T-helper 1 cell treated with Interleukin-12 subunit alpha and Interleukin-12 subunit beta and Interleukin-4 antibody, amounts not matched to agents 30 μg/mL and 1 μg/mL, for 36 hours (primary cell): ENCODE data around the gene DPH7.
"Not testable (repeated sequence)": the region's sequence is repeated elsewhere in the genome, so short reads cannot be mapped to it uniquely, and the experiment has no call there.

Experiments
- H3K27ac Mint-ChIP-seq: one replicate; pipeline ENCODE4 v1.8.0; 2021; ENCODE audit warnings: mild to moderate bottlenecking, mixed read lengths
- H3K27me3 Mint-ChIP-seq: one replicate; pipeline ENCODE4 v1.8.0; 2021; ENCODE audit warnings: low read depth, mixed read lengths
- H3K36me3 Mint-ChIP-seq: one replicate; pipeline ENCODE4 v1.8.0; 2021; ENCODE audit warnings: low read depth, mixed read lengths
- H3K4me1 Mint-ChIP-seq: one replicate; pipeline ENCODE4 v1.8.0; 2021; ENCODE audit warnings: low read depth, mixed read lengths
- H3K4me3 Mint-ChIP-seq: one replicate; pipeline ENCODE4 v1.8.0; 2021; ENCODE audit warnings: mild to moderate bottlenecking, moderate library complexity, mixed read lengths
- H3K9me3 Mint-ChIP-seq: one replicate; pipeline ENCODE4 v1.8.0; 2021; ENCODE audit warnings: mixed read lengths

DPH7 gene

GRCh38 chr9:137578518-137579258 lies at the start of gene DPH7:
TSS of gene DPH7 (minus strand) at chr9:137578925. CDS start at chr9:137578777, 148 bp downstream.
- Mint-ChIP-seq H3K27ac (peak within 1 kb of the TSS; percentile 41), H3K4me1 (peaks cover 27% of the 10 kb centered on the region), H3K27me3 (no peaks in the 10 kb centered on the region), H3K36me3 (peaks cover 25% of the 10 kb centered on the region), H3K9me3 (no peaks in the 10 kb centered on the region), H3K4me3 (peak within 1 kb of the TSS; percentile 78)

GRCh38 chr9:137627406-137627805 lies 48.7 kb upstream of the DPH7 start:
- H3K27me3 Mint-ChIP-seq, H3K27ac Mint-ChIP-seq, H3K4me3 Mint-ChIP-seq, H3K9me3 Mint-ChIP-seq: not testable (repeated sequence)
- peaks cover 30% of the 10 kb centered on the region for H3K4me1 Mint-ChIP-seq
- peaks cover 14% of the 10 kb centered on the region for H3K36me3 Mint-ChIP-seq

GRCh38 chr9:137626464-137626863 lies 47.7 kb upstream of the DPH7 start:
- H3K27me3 Mint-ChIP-seq = no peaks in the 10 kb centered on the region
- peaks cover 35% of the 10 kb centered on the region for H3K4me1 Mint-ChIP-seq
- peaks cover 14% of the 10 kb centered on the region for H3K36me3 Mint-ChIP-seq
- H3K9me3 Mint-ChIP-seq = no peaks in the 10 kb centered on the region
- no peak overlapping the region for H3K27ac Mint-ChIP-seq
- H3K4me3 Mint-ChIP-seq = no peak overlapping the region

GRCh38 chr9:137622211-137622610 lies 43.5 kb upstream of the DPH7 start:
- not testable (repeated sequence) for H3K9me3 Mint-ChIP-seq, H3K27ac Mint-ChIP-seq, H3K27me3 Mint-ChIP-seq
- Mint-ChIP-seq H3K36me3 (peaks cover 13% of the 10 kb centered on the region), H3K4me1 (peaks cover 39% of the 10 kb centered on the region), H3K4me3 (peak overlapping the region; percentile 14)

- H3K27ac Mint-ChIP-seq = no peak overlapping the region
- H3K36me3 Mint-ChIP-seq = peaks cover 11% of the 10 kb centered on the region
- H3K4me3 Mint-ChIP-seq = peak overlapping the region; percentile 23
- no peaks in the 10 kb centered on the region for H3K27me3 Mint-ChIP-seq
- H3K4me1 Mint-ChIP-seq = peaks cover 38% of the 10 kb centered on the region
- H3K9me3 Mint-ChIP-seq = no peaks in the 10 kb centered on the region
Measured at GRCh38 chr9:137621131-137621757, 42.5 kb upstream of the DPH7 start.

- Mint-ChIP-seq H3K4me1 (peaks cover 38% of the 10 kb centered on the region), H3K4me3 (peak overlapping the region; percentile 7), H3K27me3 (no peaks in the 10 kb centered on the region), H3K27ac (no peak overlapping the region), H3K36me3 (peaks cover 11% of the 10 kb centered on the region), H3K9me3 (no peaks in the 10 kb centered on the region)
Measured at GRCh38 chr9:137620581-137620980, 41.9 kb upstream of the DPH7 start.

GRCh38 chr9:137620048-137620405 lies 41.3 kb upstream of the DPH7 start:
- Mint-ChIP-seq H3K4me1 (peaks cover 32% of the 10 kb centered on the region), H3K27ac (peak overlapping the region; percentile 82), H3K36me3 (peaks cover 9% of the 10 kb centered on the region), H3K4me3 (peak overlapping the region; percentile 93), H3K9me3 (no peaks in the 10 kb centered on the region), H3K27me3 (no peaks in the 10 kb centered on the region)

GRCh38 chr9:137619240-137620047 lies 40.7 kb upstream of the DPH7 start:
- H3K36me3 Mint-ChIP-seq = peaks cover 12% of the 10 kb centered on the region
- H3K4me3 Mint-ChIP-seq = peak overlapping the region; percentile 93
- H3K27me3 Mint-ChIP-seq = no peaks in the 10 kb centered on the region
- peak overlapping the region; percentile 82 for H3K27ac Mint-ChIP-seq
- peaks cover 32% of the 10 kb centered on the region for H3K4me1 Mint-ChIP-seq
- no peaks in the 10 kb centered on the region for H3K9me3 Mint-ChIP-seq

- peaks cover 29% of the 10 kb centered on the region for H3K4me1 Mint-ChIP-seq
- H3K27me3 Mint-ChIP-seq = no peaks in the 10 kb centered on the region
- no peaks in the 10 kb centered on the region for H3K9me3 Mint-ChIP-seq
- peak within 1 kb of the TSS; percentile 93 for H3K4me3 Mint-ChIP-seq
- peak within 1 kb of the TSS; percentile 90 for H3K27ac Mint-ChIP-seq
- H3K36me3 Mint-ChIP-seq = peaks cover 7% of the 10 kb centered on the region
Measured at GRCh38 chr9:137618105-137619067, 39.7 kb upstream of the DPH7 start, which contains the start of gene EHMT1. TSS of gene EHMT1 (plus strand) at chr9:137619005. CDS start at chr9:137619029, 24 bp downstream.

- H3K27me3 Mint-ChIP-seq = no peaks in the 10 kb centered on the region
- H3K9me3 Mint-ChIP-seq = no peaks in the 10 kb centered on the region
- H3K4me1 Mint-ChIP-seq = peaks cover 20% of the 10 kb centered on the region
- H3K27ac Mint-ChIP-seq = no peak overlapping the region
- H3K36me3 Mint-ChIP-seq = peaks cover 7% of the 10 kb centered on the region
- no peak overlapping the region for H3K4me3 Mint-ChIP-seq
Measured at GRCh38 chr9:137615387-137615871, 36.7 kb upstream of the DPH7 start.

- H3K27ac Mint-ChIP-seq = no peak overlapping the region
- no peaks in the 10 kb centered on the region for H3K9me3 Mint-ChIP-seq
- H3K27me3 Mint-ChIP-seq = no peaks in the 10 kb centered on the region
- H3K36me3 Mint-ChIP-seq = peaks cover 4% of the 10 kb centered on the region
- no peak overlapping the region for H3K4me3 Mint-ChIP-seq
- peaks cover 17% of the 10 kb centered on the region for H3K4me1 Mint-ChIP-seq
Measured at GRCh38 chr9:137614631-137615386, 36.1 kb upstream of the DPH7 start.

- no peak overlapping the region for H3K27ac Mint-ChIP-seq
- H3K4me3 Mint-ChIP-seq = no peak overlapping the region
- peaks cover 13% of the 10 kb centered on the region for H3K4me1 Mint-ChIP-seq
- no peaks in the 10 kb centered on the region for H3K9me3 Mint-ChIP-seq
- H3K36me3 Mint-ChIP-seq = peaks cover 3% of the 10 kb centered on the region
- no peaks in the 10 kb centered on the region for H3K27me3 Mint-ChIP-seq
Measured at GRCh38 chr9:137613738-137614523, 35.2 kb upstream of the DPH7 start.
